Measurements from ENCODE around the gene H2AZ1.

Gene H2AZ1

DNA sequence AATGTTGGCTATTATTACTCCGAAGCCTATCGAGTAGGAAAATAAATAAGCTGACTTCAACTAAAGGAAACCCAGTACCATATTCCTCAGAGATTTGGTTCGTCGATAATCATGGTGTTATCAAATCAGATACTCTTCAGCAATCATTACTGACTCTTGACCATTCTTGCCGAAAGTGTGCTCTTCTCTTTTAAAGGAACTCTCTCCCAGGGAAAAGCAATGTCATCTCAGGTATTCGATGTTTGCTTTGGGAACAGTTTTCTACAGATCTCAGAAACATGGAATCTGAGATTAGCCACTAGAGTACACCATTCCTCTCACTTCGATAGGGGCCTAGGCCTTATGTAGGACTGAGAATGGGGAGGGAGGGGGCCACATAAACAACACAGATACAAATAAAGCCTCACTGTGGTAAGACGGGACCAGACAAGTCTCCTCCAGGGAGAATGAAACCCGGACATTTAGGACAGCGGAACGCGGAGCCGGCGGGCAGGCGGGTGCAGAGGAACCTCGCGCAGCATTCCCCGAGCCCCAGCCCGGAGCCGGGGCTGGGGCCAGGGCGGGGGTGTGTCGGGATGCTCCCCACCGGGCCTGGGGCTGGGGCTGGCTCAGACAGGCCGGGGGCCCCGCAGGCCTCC lies 4.2 kb downstream of the H2AZ1 start:
- no peak for DNase-seq

DNA sequence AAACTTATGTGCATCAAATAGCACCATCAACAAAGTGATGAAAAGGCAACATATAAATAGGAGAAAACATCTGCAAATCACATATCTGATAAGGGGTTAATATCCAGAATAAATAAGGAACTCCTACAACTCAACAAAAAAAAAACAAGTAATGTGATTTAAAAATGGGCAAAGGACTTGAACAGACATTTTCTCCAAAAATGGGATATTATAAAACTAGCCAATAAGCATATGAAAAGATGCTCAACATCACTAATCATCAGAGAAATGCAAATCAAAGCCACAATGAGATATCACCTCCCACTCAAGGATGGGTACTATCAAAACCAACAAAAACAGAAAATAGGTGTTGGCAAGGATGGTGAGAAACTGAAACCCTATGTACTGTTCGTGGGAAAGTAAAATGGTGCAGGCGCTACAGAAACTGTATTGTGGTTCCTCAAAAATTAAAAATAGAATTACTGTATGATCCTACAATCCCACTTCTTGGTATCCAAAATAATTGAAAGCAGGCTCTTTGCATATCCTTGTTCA lies 6.1 kb downstream of the H2AZ1 start:
- no peak for DNase-seq

DNA sequence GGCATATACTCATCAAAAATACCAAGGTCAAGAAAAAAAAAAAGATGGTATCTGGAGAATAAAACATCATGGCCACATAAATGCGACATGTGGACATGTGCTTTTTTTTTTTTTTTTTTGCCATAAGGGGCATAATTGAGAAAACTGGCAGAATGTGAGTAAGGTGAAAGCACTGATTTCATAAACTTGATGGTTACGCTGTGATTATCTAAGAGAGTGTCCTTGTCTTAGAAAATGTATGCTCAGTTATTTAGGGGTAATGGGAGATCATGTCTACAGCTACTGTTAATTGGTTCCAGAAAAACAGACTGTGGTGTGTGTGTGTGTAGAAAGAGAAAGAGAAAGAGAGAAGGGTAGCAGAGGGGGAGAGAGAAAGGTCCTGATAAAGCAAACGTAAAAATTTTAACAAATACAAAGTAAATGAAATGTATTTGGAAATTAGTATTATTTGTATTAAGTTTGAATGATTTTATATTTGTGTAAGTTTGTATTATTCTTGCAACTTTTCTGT lies 11.8 kb downstream of the H2AZ1 start:
- no peak for DNase-seq

DNA sequence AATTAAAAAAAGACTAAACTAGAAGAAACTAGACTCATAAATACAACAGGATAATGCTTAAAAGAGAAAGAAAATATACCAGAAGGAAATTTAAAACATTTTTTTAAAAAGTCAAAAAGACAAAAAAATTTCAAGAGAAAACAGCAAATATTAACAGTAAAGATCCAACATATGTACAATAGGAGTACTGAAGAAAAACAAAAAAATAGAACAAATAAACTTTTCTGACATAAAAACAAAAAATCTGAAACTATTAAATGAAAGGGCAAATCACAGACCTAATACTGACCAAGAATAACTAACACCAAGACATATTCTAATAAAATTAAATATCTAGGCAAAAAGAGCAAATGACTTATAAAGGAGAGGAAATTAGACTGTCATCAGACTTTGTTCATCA lies 15.2 kb downstream of the H2AZ1 start:
- DNase-seq, result no peak

DNA sequence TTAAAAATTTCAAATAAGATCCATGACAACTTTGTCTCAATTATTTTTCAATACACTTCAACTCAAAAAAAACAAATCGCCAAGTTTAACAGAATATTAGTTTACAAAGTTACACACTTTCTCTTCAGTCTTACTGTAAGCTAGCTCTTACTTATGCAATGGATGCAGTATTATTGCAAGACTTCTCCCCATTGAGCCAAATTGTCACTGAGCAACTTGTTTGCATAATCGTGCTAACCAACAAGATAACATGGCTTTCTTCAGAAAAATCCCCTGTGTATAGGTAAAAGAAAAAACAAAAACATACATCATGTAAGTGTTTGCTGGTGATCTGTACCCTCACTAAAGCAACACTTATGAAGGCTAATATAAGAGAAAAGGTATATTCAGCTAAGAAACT lies 22.5 kb downstream of the H2AZ1 start:
- no peak for DNase-seq

DNA sequence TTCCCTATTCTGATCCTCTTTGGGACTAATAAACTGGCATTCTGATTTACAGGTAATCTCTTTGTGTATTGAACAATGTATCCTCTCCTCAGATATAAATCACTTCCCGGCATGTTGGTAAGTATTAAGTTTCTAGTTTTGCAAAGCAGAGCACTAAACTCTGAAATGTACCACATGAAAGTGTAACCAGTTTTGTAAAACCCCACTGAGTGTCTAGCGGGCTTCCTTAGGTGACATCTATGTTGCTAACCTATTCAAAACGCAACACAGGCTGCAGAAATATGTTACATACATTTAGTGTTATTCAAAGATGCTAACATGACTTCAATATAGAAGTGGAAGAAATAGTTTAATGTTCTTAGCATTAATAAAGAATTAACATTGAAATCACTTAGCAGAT lies 28.9 kb downstream of the H2AZ1 start:
- DNase-seq, result no peak

DNA sequence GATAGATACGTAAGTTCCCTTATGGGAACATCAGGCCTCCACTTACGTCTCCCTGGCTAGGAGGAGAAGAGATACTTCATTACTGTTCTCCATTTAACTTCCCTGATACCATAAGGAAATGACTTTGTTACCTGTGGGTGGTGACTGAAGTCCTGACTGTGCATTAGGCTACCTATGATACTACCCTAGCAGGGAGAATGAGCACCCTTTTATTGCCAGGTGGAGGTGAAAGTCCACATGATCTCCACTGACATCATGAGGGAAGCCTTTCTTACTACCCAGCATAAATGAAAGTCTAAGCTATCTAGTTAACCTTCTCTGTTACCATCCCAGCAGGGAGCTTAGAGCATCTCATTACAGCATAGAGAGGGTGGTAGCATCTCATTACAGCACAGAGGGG lies 31.4 kb downstream of the H2AZ1 start:
- no peak for DNase-seq

DNA sequence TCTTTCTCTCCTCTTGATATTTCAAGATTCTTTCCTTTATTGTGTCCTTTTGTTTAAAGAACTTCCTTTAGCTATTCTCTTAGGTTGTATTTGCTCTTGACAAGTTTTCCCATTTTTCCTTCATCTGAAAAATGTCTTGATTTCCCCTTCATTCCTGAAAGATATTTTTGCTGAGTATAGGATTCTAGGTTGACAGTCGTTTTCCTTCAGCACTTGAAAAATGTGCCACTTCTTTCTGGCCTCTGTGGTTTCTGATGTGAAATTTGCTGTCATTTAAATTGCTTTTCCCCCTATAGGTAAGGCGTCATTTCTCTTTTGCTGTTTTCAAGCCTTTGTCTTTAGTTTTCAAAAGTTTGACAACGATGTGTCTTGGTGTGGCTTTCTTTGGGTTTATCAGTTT lies 32.5 kb downstream of the H2AZ1 start:
- DNase-seq, result no peak

DNA sequence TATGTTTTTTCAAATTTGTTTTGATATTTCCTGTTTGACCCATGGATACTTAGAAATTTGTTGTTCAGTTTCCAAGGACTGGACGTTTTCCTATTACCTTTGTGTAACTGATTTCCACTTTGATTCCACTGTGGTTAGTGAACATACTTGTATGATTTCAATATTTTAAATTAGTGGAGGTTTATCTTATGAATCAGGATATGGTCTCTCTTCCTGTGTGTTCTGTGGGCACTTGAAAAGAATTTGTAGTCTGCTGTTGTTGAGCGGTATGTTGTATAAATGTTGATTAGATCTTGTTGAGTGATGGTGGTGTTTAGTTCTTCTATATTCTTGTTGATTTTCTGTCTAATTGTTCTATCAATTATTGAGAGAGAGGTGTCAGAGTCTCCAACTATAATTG lies 34.6 kb downstream of the H2AZ1 start:
- DNase-seq, result no peak
